Measurements from ENCODE around the gene SCN1A.

Gene SCN1A

GRCh38 chr2:166091439-166091838 is 36.4 kb downstream of the SCN1A start:
- no peak for TF ChIP-seq CTCF (IDR thresholded peaks at IDR 0.05; ENCODE audit: low read depth, low read length, missing control alignments)
- no peak for DNase-seq (ENCODE audit: low read depth)
- in situ Hi-C loops (cut with HindIII; ENCODE audit: low sequenced_read_pairs) = no loop called here
- H3K4me3 ChIP-seq (ENCODE audit: low read depth, low read length) = no peak overlapping the region

- in situ Hi-C loops (cut with HindIII; ENCODE audit: low sequenced_read_pairs) = no loop called here
- TF ChIP-seq CTCF (IDR thresholded peaks at IDR 0.05; ENCODE audit: low read depth, low read length, missing control alignments) = no peak
These were observed 36.9 kb downstream of the SCN1A start for GRCh38 chr2:166090908-166091307.

GRCh38 chr2:166090346-166090745 is 37.5 kb downstream of the SCN1A start:
- no peak overlapping the region for H3K4me3 ChIP-seq (ENCODE audit: low read depth, low read length)
- DNase-seq (ENCODE audit: low read depth) = no peak
- in situ Hi-C loops (cut with HindIII; ENCODE audit: low sequenced_read_pairs) = no loop called here
- no peak for TF ChIP-seq CTCF (IDR thresholded peaks at IDR 0.05; ENCODE audit: low read depth, low read length, missing control alignments)

More at GRCh38 chr2:166090908-166091307, 36.9 kb downstream of the SCN1A start:
- no peak for DNase-seq (ENCODE audit: low read depth)
- no peak overlapping the region for H3K4me3 ChIP-seq (ENCODE audit: low read depth, low read length)

- TF ChIP-seq CTCF (IDR thresholded peaks at IDR 0.05; ENCODE audit: low read depth, low read length, missing control alignments) = no peak
- no peak for DNase-seq (ENCODE audit: low read depth)
- in situ Hi-C loops (cut with HindIII; ENCODE audit: low sequenced_read_pairs) = no loop called here
- no peak overlapping the region for H3K4me3 ChIP-seq (ENCODE audit: low read depth, low read length)
These were observed 39.2 kb downstream of the SCN1A start for GRCh38 chr2:166088634-166089033.

- no peak for TF ChIP-seq CTCF (IDR thresholded peaks at IDR 0.05; ENCODE audit: low read depth, low read length, missing control alignments)
- in situ Hi-C loops (cut with HindIII; ENCODE audit: low sequenced_read_pairs) = no loop called here
- DNase-seq (ENCODE audit: low read depth) = no peak
- H3K4me3 ChIP-seq (ENCODE audit: low read depth, low read length) = no peak overlapping the region
These were observed 43.5 kb downstream of the SCN1A start for GRCh38 chr2:166084301-166084700.

GRCh38 chr2:166082736-166083135 is 45.1 kb downstream of the SCN1A start:
- TF ChIP-seq CTCF (IDR thresholded peaks at IDR 0.05; ENCODE audit: low read depth, low read length, missing control alignments) = no peak
- no peak overlapping the region for H3K4me3 ChIP-seq (ENCODE audit: low read depth, low read length)
- in situ Hi-C loops (cut with HindIII; ENCODE audit: low sequenced_read_pairs) = no loop called here
- no peak for DNase-seq (ENCODE audit: low read depth)

- DNase-seq (ENCODE audit: low read depth) = no peak
- in situ Hi-C loops (cut with HindIII; ENCODE audit: low sequenced_read_pairs) = no loop called here
- no peak for TF ChIP-seq CTCF (IDR thresholded peaks at IDR 0.05; ENCODE audit: low read depth, low read length, missing control alignments)
- H3K4me3 ChIP-seq (ENCODE audit: low read depth, low read length) = no peak overlapping the region
These were observed 46.0 kb downstream of the SCN1A start for GRCh38 chr2:166081852-166082251.

All from astrocyte of the cerebellum (primary cell).